Mammary epithelial cell (primary cell): ENCODE results near the gene GTF2F2.

Experiments
- CTCF ChIP-seq, 2 donors: IDR thresholded peaks in 1 of 2; conservative IDR thresholded peaks in 1 of 2; 2 replicates each; pipeline ENCODE4 v1.5.1; 2011 to 2012; ENCODE audit warnings: inconsistent platforms in 2 of 2, low read length in 2 of 2, mild to moderate bottlenecking in 2 of 2, control low read depth in 1 of 2, low read depth in 1 of 2; ENCODE audit not compliant: insufficient read depth in 1 of 2; ENCODE audit errors: extremely low read depth in 1 of 2
- EZH2 ChIP-seq: IDR thresholded peaks from 2 replicates; pipeline ENCODE4 v1.6.1; 2012; ENCODE audit warnings: low read length, inconsistent platforms, borderline replicate concordance

- TF ChIP-seq EZH2 (no peak), CTCF (conservative IDR thresholded peaks at IDR 0.05 in 1 of 2, IDR thresholded peaks at IDR 0.05 in 1 of 2; ENCODE audit: extremely low read depth in 1 of 2, insufficient read depth in 1 of 2, low read depth in 1 of 2, low read length in 2 of 2) (no peak)
Observed at GRCh38 chr13:45141369-45141768, 21.1 kb downstream of the GTF2F2 start.
